ENCODE measurements around the gene ZBTB16.

ZBTB16 gene

DNA sequence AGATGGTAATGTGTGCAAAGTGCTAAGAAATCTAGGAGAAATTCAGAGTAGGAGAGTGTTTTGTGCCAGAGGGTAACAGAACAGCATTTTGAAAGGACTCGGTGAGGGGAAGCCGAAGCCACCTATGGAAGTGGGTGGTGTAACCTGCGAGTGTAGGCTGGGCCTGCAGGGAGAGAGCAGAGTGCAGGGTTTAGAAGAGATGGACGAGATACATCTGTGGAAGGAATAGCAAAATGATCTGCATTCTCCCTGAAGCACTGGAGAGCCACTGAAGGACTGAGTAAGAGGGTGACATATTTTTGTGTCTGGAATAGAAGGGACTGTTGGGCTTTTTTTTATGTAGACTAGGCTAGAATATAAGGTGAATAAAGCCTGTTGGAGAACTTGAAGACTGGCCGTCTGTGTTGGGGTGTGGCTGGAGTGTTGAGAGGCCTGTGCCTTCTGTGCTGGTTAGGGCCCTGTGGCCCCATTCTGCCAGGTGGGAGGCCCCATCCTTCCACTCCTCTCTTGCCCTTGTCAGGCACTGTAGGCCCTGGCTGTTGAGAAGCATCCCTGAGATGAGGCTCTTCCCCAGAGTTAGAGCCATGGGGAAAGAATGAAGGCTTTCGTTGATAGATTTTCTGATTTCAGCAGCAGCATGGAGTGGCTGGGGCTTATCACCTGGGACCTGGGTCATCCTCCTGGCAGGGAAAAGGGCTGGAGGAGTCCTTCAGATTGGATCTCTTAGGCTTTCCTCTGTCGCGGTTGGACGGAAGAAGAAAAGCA is 102.2 kb downstream of the ZBTB16 start:
- TF ChIP-seq, protein P1, sequence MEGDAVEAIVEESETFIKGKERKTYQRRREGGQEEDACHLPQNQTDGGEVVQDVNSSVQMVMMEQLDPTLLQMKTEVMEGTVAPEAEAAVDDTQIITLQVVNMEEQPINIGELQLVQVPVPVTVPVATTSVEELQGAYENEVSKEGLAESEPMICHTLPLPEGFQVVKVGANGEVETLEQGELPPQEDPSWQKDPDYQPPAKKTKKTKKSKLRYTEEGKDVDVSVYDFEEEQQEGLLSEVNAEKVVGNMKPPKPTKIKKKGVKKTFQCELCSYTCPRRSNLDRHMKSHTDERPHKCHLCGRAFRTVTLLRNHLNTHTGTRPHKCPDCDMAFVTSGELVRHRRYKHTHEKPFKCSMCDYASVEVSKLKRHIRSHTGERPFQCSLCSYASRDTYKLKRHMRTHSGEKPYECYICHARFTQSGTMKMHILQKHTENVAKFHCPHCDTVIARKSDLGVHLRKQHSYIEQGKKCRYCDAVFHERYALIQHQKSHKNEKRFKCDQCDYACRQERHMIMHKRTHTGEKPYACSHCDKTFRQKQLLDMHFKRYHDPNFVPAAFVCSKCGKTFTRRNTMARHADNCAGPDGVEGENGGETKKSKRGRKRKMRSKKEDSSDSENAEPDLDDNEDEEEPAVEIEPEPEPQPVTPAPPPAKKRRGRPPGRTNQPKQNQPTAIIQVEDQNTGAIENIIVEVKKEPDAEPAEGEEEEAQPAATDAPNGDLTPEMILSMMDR (IDR thresholded peaks at IDR 0.05; ENCODE audit: low read depth, low read length), result no peak
- H3K4me3 ChIP-seq (replicated peaks in 1 of 2; ENCODE audit: low read depth in 2 of 2, low read length in 2 of 2), result no peak overlapping the region
- DNase-seq (ENCODE audit: low read depth in 2 of 2), result no peak

DNA sequence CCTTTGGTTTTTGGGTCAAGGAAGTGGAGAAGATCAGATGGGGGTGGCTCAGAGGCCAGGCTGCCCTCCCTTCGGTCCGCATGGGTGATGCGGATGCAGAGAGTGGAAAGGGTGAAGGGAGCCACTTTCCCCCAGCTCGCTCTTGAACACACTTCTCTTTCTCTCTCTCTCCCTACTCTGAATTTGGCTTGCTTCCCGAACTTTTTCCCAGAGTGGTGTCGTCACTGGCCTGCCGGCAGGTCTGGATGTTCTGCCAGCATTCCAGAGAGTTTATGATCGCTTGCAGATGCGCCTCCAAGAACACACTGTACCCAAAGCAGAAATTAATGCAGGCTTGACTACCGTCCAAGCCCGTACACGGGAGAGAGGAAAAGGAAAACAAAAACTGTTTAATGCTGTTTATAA is 103.2 kb downstream of the ZBTB16 start:
- no peak overlapping the region for H3K4me3 ChIP-seq (replicated peaks in 1 of 2; ENCODE audit: low read depth in 2 of 2, low read length in 2 of 2)
- DNase-seq (ENCODE audit: low read depth in 2 of 2), result peak; percentile 100
- TF ChIP-seq, protein P1 (IDR thresholded peaks at IDR 0.05; ENCODE audit: low read depth, low read length), result no peak

DNA sequence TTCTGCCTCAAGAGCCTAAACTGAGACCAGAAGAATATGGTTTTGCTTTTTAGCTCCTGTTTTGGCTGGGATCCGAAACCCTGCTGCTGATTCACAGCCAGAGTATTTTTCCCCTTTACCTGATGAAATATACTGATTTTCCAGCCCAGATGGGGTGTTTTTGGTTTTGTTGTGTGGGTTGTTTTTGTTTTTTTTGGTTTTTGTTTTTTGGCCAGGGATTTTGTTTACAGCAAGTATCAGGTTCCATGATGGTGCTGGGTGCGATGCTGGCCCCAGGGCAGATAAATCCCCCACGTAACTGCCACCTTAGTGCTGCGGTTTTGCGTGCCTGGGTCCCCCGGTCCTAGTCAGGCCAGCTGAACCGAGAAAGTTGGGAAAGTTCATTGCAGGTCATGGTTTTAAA is 103.7 kb downstream of the ZBTB16 start:
- H3K4me3 ChIP-seq (replicated peaks in 1 of 2; ENCODE audit: low read depth in 2 of 2, low read length in 2 of 2), result peak overlapping the region in 1 of 2 donors; percentile 11
- DNase-seq (ENCODE audit: low read depth in 2 of 2), result peak; percentile 94 to 96

DNA sequence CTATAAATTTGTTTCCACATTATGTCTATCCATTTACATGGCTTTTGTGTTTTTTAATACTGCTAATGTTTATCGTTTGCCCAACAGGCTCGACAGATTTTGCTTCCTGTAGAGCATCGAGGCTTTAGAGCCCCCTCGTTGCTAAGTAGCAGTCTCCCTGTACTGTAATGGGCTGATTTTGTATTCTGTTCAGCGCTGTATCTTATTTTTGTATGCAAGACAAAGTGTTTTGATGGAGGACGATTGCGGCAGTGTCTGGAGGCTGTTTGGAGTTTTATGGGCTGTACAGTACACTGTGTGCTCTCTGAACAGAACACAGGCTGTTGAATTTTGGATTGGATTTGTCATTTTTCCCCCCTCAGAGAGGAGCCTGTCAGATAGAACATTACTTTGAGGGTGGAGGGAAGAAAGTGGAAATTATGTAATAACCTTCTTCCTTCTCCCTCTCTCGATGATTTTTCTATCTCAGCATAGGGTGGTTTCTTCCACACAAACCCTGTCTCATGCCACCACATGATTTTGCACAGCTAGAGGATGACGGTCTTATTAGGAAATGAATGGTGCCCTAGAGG is 104.4 kb downstream of the ZBTB16 start:
- DNase-seq (ENCODE audit: low read depth in 2 of 2), result peak; percentile 69 to 75
- TF ChIP-seq, protein P1 (IDR thresholded peaks at IDR 0.05; ENCODE audit: low read depth, low read length), result no peak
- peak overlapping the region in 1 of 2 donors; percentile 11 for H3K4me3 ChIP-seq (replicated peaks in 1 of 2; ENCODE audit: low read depth in 2 of 2, low read length in 2 of 2)

More for the DNA sequence above, 103.7 kb downstream of the ZBTB16 start:
- TF ChIP-seq, protein P1 (IDR thresholded peaks at IDR 0.05; ENCODE audit: low read depth, low read length), result no peak

DNA sequence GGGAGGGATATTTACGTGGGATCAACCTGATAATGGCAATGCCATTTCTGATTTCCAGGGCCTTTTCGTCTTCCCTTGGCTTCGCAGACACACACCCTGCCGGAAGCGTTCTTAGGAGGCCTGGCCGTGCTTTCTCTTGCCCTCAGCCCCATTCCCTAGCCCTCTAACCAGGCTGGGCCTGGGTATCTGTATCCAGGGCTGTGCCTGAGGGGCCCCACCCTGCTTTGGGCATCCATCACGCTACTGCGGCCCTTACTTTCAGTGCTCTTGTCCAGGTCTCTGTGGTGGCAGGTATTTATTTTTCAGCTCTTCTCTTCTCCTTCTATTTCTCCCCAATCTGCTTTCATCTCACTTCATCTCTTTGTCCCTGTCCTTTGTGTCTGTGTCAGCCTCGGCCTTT is 105.0 kb downstream of the ZBTB16 start:
- DNase-seq (ENCODE audit: low read depth in 2 of 2), result no peak
- TF ChIP-seq, protein P1 (IDR thresholded peaks at IDR 0.05; ENCODE audit: low read depth, low read length), result no peak
- no peak overlapping the region for H3K4me3 ChIP-seq (replicated peaks in 1 of 2; ENCODE audit: low read depth in 2 of 2, low read length in 2 of 2)

DNA sequence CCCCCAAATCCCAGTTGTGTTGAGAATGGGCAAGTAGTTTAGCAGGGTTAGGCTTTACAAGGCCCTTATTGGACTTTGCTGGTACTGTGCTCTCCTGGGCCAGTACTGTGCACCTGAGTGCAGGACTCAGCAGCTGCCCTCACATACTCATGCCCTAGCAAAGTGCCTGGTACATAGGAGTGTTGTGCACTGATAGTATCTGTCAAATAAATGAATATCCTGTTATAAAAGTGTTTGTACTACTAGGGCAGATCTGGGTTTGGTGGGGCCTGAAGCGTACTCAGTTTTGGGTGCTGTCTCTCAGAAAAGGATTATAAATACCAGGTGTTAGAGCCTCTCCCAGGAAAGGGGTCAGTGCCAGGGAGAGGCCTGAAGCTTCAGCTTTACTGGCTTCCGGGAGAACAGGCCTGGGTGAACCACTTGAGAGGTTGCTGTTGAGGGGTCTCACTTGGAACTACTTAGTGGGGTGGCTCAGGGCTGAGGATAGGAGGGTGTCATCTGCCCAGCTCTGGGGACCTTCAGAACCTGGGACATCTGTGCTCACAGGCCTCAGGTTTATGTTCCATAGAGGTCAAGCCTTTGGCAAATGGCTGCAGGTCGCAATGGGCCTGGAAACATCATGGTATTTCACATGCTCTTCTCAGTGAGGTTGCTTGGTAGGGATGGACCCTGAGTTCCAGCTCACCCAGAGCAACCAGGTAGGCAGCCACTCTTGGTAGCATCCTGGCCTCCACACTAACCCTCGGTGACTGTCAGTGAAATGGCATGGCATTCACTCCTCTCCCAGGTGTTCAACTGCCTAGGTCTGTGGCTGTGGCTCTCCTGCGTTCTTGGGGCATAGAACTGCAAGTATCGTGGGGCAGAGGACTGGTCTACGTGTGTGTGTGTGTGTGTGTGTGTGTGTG is 106.1 kb downstream of the ZBTB16 start:
- DNase-seq (ENCODE audit: low read depth in 2 of 2), result no peak
- H3K4me3 ChIP-seq (replicated peaks in 1 of 2; ENCODE audit: low read depth in 2 of 2, low read length in 2 of 2), result no peak overlapping the region
- TF ChIP-seq, protein P1 (IDR thresholded peaks at IDR 0.05; ENCODE audit: low read depth, low read length), result no peak

All from cardiac fibroblast (primary cell).